GM21515 (cell line): Measurements from ENCODE around the gene IL6ST.

Source experiments
- ATAC-seq: cut with Tn5 transposase; IDR thresholded peaks from one replicate; pipeline ENCODE4 v1.9.1; 2021; ENCODE audit not compliant: unreplicated experiment

Gene IL6ST

GRCh38 chr5:55923177-55923771, 71.5 kb downstream of the IL6ST start:
- no peak for ATAC-seq

GRCh38 chr5:55921617-55922016, 73.1 kb downstream of the IL6ST start:
- ATAC-seq = no peak

GRCh38 chr5:55920784-55921183, 74.0 kb downstream of the IL6ST start:
- ATAC-seq = no peak

- no peak for ATAC-seq
Measured at GRCh38 chr5:55919625-55920024, 75.1 kb downstream of the IL6ST start.

GRCh38 chr5:55918087-55919035, 76.4 kb downstream of the IL6ST start:
- ATAC-seq = no peak

- no peak for ATAC-seq
Measured at GRCh38 chr5:55917402-55918086, 77.2 kb downstream of the IL6ST start.

- ATAC-seq = no peak
Measured at GRCh38 chr5:55916986-55917385, 77.8 kb downstream of the IL6ST start.

- ATAC-seq = no peak
Measured at GRCh38 chr5:55915783-55916182, 79.0 kb downstream of the IL6ST start.

GRCh38 chr5:55914971-55915370, 79.8 kb downstream of the IL6ST start:
- no peak for ATAC-seq

- peak; percentile 90 for ATAC-seq
Measured at GRCh38 chr5:55913466-55914413, 81.0 kb downstream of the IL6ST start.

- ATAC-seq = no peak
Measured at GRCh38 chr5:55911784-55912653, 82.7 kb downstream of the IL6ST start.

- no peak for ATAC-seq
Measured at GRCh38 chr5:55908804-55909203, 86.0 kb downstream of the IL6ST start.

- no peak for ATAC-seq
Measured at GRCh38 chr5:55907927-55908326, 86.8 kb downstream of the IL6ST start.

- no peak for ATAC-seq
Measured at GRCh38 chr5:55905251-55905650, 89.5 kb downstream of the IL6ST start.

- no peak for ATAC-seq
Measured at GRCh38 chr5:55904152-55904551, 90.6 kb downstream of the IL6ST start.

- peak; percentile 90 for ATAC-seq
Measured at GRCh38 chr5:55903121-55903701, 91.6 kb downstream of the IL6ST start.

- ATAC-seq = no peak
Measured at GRCh38 chr5:55902696-55903095, 92.1 kb downstream of the IL6ST start.

GRCh38 chr5:55900776-55901175, 94.0 kb downstream of the IL6ST start:
- no peak for ATAC-seq

- no peak for ATAC-seq
Measured at GRCh38 chr5:55900068-55900467, 94.7 kb downstream of the IL6ST start.
